NCI-H345 treated with DMSO at 0.1 percent for 48 hours (cell line): ENCODE measurements around the gene PAOX.
"Not testable (repeated sequence)": the region's sequence is repeated elsewhere in the genome, so short reads cannot be mapped to it uniquely, and the experiment has no call there.

Experiments used
- DNase-seq: peaks from one replicate; lab custom pipeline; 2025; ENCODE audit not compliant: unreplicated experiment; lab: John Stamatoyannopoulos, UW

Gene PAOX

GRCh38 chr10:133403359-133403758 lies 24.3 kb downstream of the PAOX start:
- no peak for DNase-seq

- no peak for DNase-seq
Observed at GRCh38 chr10:133403784-133404183, 24.7 kb downstream of the PAOX start.

GRCh38 chr10:133405272-133405671 lies 26.2 kb downstream of the PAOX start:
- DNase-seq: no peak

GRCh38 chr10:133405844-133406527 lies 26.9 kb downstream of the PAOX start:
- DNase-seq: no peak

GRCh38 chr10:133411523-133412380 lies 32.7 kb downstream of the PAOX start:
- no peak for DNase-seq

- DNase-seq: no peak
Observed at GRCh38 chr10:133412381-133412711, 33.3 kb downstream of the PAOX start.

- DNase-seq: not testable (repeated sequence)
Observed at GRCh38 chr10:133414401-133414800, 35.3 kb downstream of the PAOX start.

GRCh38 chr10:133415752-133416151 lies 36.7 kb downstream of the PAOX start:
- DNase-seq: no peak

- DNase-seq: no peak
Observed at GRCh38 chr10:133418289-133418993, 39.4 kb downstream of the PAOX start.

GRCh38 chr10:133419211-133419950 lies 40.3 kb downstream of the PAOX start:
- no peak for DNase-seq

GRCh38 chr10:133420028-133420427 lies 41.0 kb downstream of the PAOX start:
- DNase-seq: no peak

GRCh38 chr10:133420579-133420978 lies 41.5 kb downstream of the PAOX start:
- no peak for DNase-seq

- DNase-seq: no peak
Observed at GRCh38 chr10:133421336-133422222, 42.5 kb downstream of the PAOX start.

- no peak for DNase-seq
Observed at GRCh38 chr10:133422223-133422806, 43.3 kb downstream of the PAOX start.

- DNase-seq: no peak
Observed at GRCh38 chr10:133422807-133423771, 44.0 kb downstream of the PAOX start.

- DNase-seq: not testable (repeated sequence)
Observed at GRCh38 chr10:133424102-133424501, 45.0 kb downstream of the PAOX start.

GRCh38 chr10:133424601-133425000 lies 45.5 kb downstream of the PAOX start, which contains the start of gene SPRN:
Gene SPRN, minus strand, starts transcription at chr10:133424625. Its CDS starts 944 bp downstream, at chr10:133423681.
- not testable (repeated sequence) for DNase-seq

- DNase-seq: not testable (repeated sequence)
Observed at GRCh38 chr10:133429571-133429970, 50.5 kb downstream of the PAOX start.
